G401.6 (cell line): ENCODE results near the gene ECT2.
"Not testable (repeated sequence)": the region's sequence is repeated elsewhere in the genome, so short reads cannot be mapped to it uniquely, and the experiment has no call there.

ENCODE experiments used
- FAIRE-seq: peaks from 2 replicates; lab custom pipeline; 2012; peaks lifted over from hg19 to GRCh38; lab: Jason Lieb, UNC

Gene ECT2

GRCh38 chr3:172750368-172751174, at the start of gene ECT2:
TSS of gene ECT2 (plus strand) at chr3:172750726. CDS start at chr3:172754531, 3,805 bp downstream.
- FAIRE-seq: peak; percentile 99

- no peak for FAIRE-seq
Measured at GRCh38 chr3:172700936-172701455, 49.5 kb upstream of the ECT2 start.

- no peak for FAIRE-seq
Measured at GRCh38 chr3:172701751-172702150, 48.8 kb upstream of the ECT2 start.

- FAIRE-seq: no peak
Measured at GRCh38 chr3:172702256-172702655, 48.3 kb upstream of the ECT2 start.

- not testable (repeated sequence) for FAIRE-seq
Measured at GRCh38 chr3:172702731-172703130, 47.8 kb upstream of the ECT2 start.

GRCh38 chr3:172704001-172704400, 46.5 kb upstream of the ECT2 start:
- no peak for FAIRE-seq

GRCh38 chr3:172705170-172705569, 45.4 kb upstream of the ECT2 start:
- no peak for FAIRE-seq

GRCh38 chr3:172707030-172707429, 43.5 kb upstream of the ECT2 start:
- no peak for FAIRE-seq

- FAIRE-seq: no peak
Measured at GRCh38 chr3:172707967-172708366, 42.6 kb upstream of the ECT2 start.

GRCh38 chr3:172708921-172709773, 41.4 kb upstream of the ECT2 start:
- FAIRE-seq: no peak

GRCh38 chr3:172709774-172710663, 40.5 kb upstream of the ECT2 start:
- no peak for FAIRE-seq

- FAIRE-seq: peak; percentile 97
Measured at GRCh38 chr3:172710664-172711453, 39.7 kb upstream of the ECT2 start, which contains the start of gene NCEH1. TSS of gene NCEH1 (minus strand) at chr3:172711067. CDS start at chr3:172710984, 83 bp downstream.

GRCh38 chr3:172711454-172711795, 39.1 kb upstream of the ECT2 start:
- no peak for FAIRE-seq

- FAIRE-seq: no peak
Measured at GRCh38 chr3:172713316-172713715, 37.2 kb upstream of the ECT2 start.

GRCh38 chr3:172716476-172716875, 34.0 kb upstream of the ECT2 start:
- no peak for FAIRE-seq

GRCh38 chr3:172717493-172718088, 32.9 kb upstream of the ECT2 start:
- peak; percentile 48 for FAIRE-seq

GRCh38 chr3:172722536-172723040, 27.9 kb upstream of the ECT2 start:
- FAIRE-seq: not testable (repeated sequence)

- FAIRE-seq: no peak
Measured at GRCh38 chr3:172726380-172726779, 24.1 kb upstream of the ECT2 start.

- peak; percentile 39 for FAIRE-seq
Measured at GRCh38 chr3:172735014-172735413, 15.5 kb upstream of the ECT2 start.

GRCh38 chr3:172739462-172739861, 11.1 kb upstream of the ECT2 start:
- no peak for FAIRE-seq

GRCh38 chr3:172746475-172746874, 4.1 kb upstream of the ECT2 start:
- FAIRE-seq: peak; percentile 6
